HEK293 (cell line): ENCODE measurements around the gene EFCAB11.

Source experiments
- CTCF ChIA-PET: fragments of 350-600 bp; formaldehyde crosslinking; extraction: SDS; loops from one replicate; lab custom pipeline; 2021; ENCODE audit warnings: antibody characterized with exemption; lab: Yijun Ruan, JAX
- POLR2A ChIA-PET: fragments of 300-600 bp; formaldehyde crosslinking; extraction: SDS; loops from one replicate; lab custom pipeline; 2020; ENCODE audit warnings: antibody characterized with exemption, inconsistent platforms; lab: Yijun Ruan, JAX
- H3K27ac ChIP-seq: fragments of 200-500 bp; sonication (Bioruptor generic); 2 replicates; pipeline ENCODE4 v1.5.1; 2014; ENCODE audit warnings: low read depth, low read length, control low read depth, inconsistent platforms; ENCODE audit errors: extremely low read depth
- H3K36me3 ChIP-seq, 2 experiments: fragments of 200-500 bp in 1 of 2; sonication (Bioruptor generic) in 1 of 2; 1 replicate in 1 of 2; 2 replicates in 1 of 2; pipeline ENCODE4 v1.5.1; 2014 to 2017; ENCODE audit warnings: inconsistent platforms in 2 of 2, low read length in 2 of 2; ENCODE audit not compliant: control insufficient read depth in 2 of 2, insufficient read depth in 1 of 2
- H3K4me1 ChIP-seq: fragments of 200-500 bp; sonication (Bioruptor generic); 2 replicates; pipeline ENCODE4 v1.5.1; 2014; ENCODE audit warnings: mild to moderate bottlenecking, low read length, inconsistent platforms; ENCODE audit not compliant: control insufficient read depth, insufficient read depth
- H3K4me3 ChIP-seq: 2 replicates; pipeline ENCODE4 v1.5.1; 2011; ENCODE audit warnings: low read depth, mild to moderate bottlenecking, control low read depth, low read length, moderate library complexity
- H3K9me3 ChIP-seq: fragments of 200-500 bp; sonication (Bioruptor generic); 2 replicates; pipeline ENCODE4 v1.5.1; 2014; ENCODE audit warnings: low read depth, low read length, inconsistent platforms; ENCODE audit not compliant: control insufficient read depth, insufficient read depth
- BCL11B ChIP-seq: fragments of 450-650 bp; formaldehyde crosslinking; IDR thresholded peaks from 2 replicates; pipeline ENCODE4 v1.5.1; 2016; ENCODE audit warnings: low read depth, missing biosample characterization, missing genetic modification characterization
- CTCF ChIP-seq: fragments of 450-650 bp; formaldehyde crosslinking; IDR thresholded peaks from 2 replicates; pipeline ENCODE4 v1.5.1; 2016; ENCODE audit warnings: missing biosample characterization, missing genetic modification characterization
- GLIS1 ChIP-seq: fragments of 450-650 bp; formaldehyde crosslinking; IDR thresholded peaks from 2 replicates; pipeline ENCODE4 v1.5.1; 2016; ENCODE audit warnings: missing biosample characterization, missing genetic modification characterization
- KLF8 ChIP-seq: fragments of 450-650 bp; formaldehyde crosslinking; IDR thresholded peaks from 2 replicates; pipeline ENCODE4 v1.5.1; 2016; ENCODE audit warnings: missing biosample characterization, missing genetic modification characterization
- MYNN ChIP-seq: fragments of 450-650 bp; formaldehyde crosslinking; IDR thresholded peaks from 2 replicates; pipeline ENCODE4 v1.5.1; 2016; ENCODE audit warnings: missing biosample characterization, missing genetic modification characterization, borderline replicate concordance
- MZF1 ChIP-seq: fragments of 450-650 bp; formaldehyde crosslinking; IDR thresholded peaks from 2 replicates; pipeline ENCODE4 v1.5.1; 2017; ENCODE audit warnings: missing biosample characterization, missing genetic modification characterization, borderline replicate concordance
- SETDB1 ChIP-seq: IDR thresholded peaks from one replicate; pipeline ENCODE4 v1.6.1; 2017; ENCODE audit warnings: mild to moderate bottlenecking, low read length, moderate library complexity, mixed read lengths; ENCODE audit not compliant: insufficient read length
- WT1 ChIP-seq: fragments of 450-650 bp; formaldehyde crosslinking; IDR thresholded peaks from 2 replicates; pipeline ENCODE4 v1.5.1; 2016; ENCODE audit warnings: missing biosample characterization, missing genetic modification characterization
- ZBTB21 ChIP-seq: fragments of 450-650 bp; formaldehyde crosslinking; IDR thresholded peaks from 2 replicates; pipeline ENCODE4 v1.5.1; 2017; ENCODE audit warnings: missing biosample characterization, missing genetic modification characterization
- ZBTB6 ChIP-seq: fragments of 450-650 bp; formaldehyde crosslinking; IDR thresholded peaks from 2 replicates; pipeline ENCODE4 v1.5.1; 2017; ENCODE audit warnings: missing biosample characterization, missing genetic modification characterization
- ZFP3 ChIP-seq: fragments of 450-650 bp; formaldehyde crosslinking; IDR thresholded peaks from 2 replicates; pipeline ENCODE4 v1.5.1; 2016; ENCODE audit warnings: low read depth, missing biosample characterization, missing genetic modification characterization
- ZFP41 ChIP-seq: fragments of 450-650 bp; formaldehyde crosslinking; IDR thresholded peaks from 2 replicates; pipeline ENCODE4 v1.5.1; 2016; ENCODE audit warnings: missing biosample characterization, missing genetic modification characterization, borderline replicate concordance
- ZNF132 ChIP-seq: fragments of 450-650 bp; formaldehyde crosslinking; IDR thresholded peaks from 2 replicates; pipeline ENCODE4 v1.5.1; 2017; ENCODE audit warnings: missing biosample characterization, missing genetic modification characterization, borderline replicate concordance
- ZNF133 ChIP-seq: fragments of 450-650 bp; formaldehyde crosslinking; IDR thresholded peaks from 2 replicates; pipeline ENCODE4 v1.5.1; 2016; ENCODE audit warnings: missing biosample characterization, missing genetic modification characterization
- ZNF2 ChIP-seq: fragments of 450-650 bp; formaldehyde crosslinking; IDR thresholded peaks from 2 replicates; pipeline ENCODE4 v1.5.1; 2016; ENCODE audit warnings: missing biosample characterization, missing genetic modification characterization
- ZNF335 ChIP-seq: fragments of 450-650 bp; formaldehyde crosslinking; conservative IDR thresholded peaks from 2 replicates; pipeline ENCODE4 v1.5.1; 2016; ENCODE audit warnings: missing biosample characterization, missing genetic modification characterization
- ZNF341 ChIP-seq: fragments of 450-650 bp; formaldehyde crosslinking; IDR thresholded peaks from 2 replicates; pipeline ENCODE4; 2016; ENCODE audit warnings: low read depth, missing biosample characterization, missing genetic modification characterization
- ZNF354C ChIP-seq: fragments of 450-650 bp; formaldehyde crosslinking; IDR thresholded peaks from 2 replicates; pipeline ENCODE4 v1.5.1; 2016; ENCODE audit warnings: missing biosample characterization, missing genetic modification characterization, low read depth, borderline replicate concordance
- ZNF37A ChIP-seq: fragments of 450-650 bp; IDR thresholded peaks from 2 replicates; pipeline ENCODE4 v1.5.1; 2018; ENCODE audit warnings: missing biosample characterization, missing genetic modification characterization
- ZNF423 ChIP-seq: fragments of 450-650 bp; formaldehyde crosslinking; IDR thresholded peaks from 2 replicates; pipeline ENCODE4 v1.5.1; 2016; ENCODE audit warnings: missing biosample characterization, missing genetic modification characterization
- ZNF426 ChIP-seq: fragments of 450-650 bp; formaldehyde crosslinking; IDR thresholded peaks from 2 replicates; pipeline ENCODE4 v1.5.1; 2017; ENCODE audit warnings: missing biosample characterization, missing genetic modification characterization, mild to moderate bottlenecking, inconsistent platforms, moderate library complexity
- ZNF473 ChIP-seq: fragments of 450-650 bp; formaldehyde crosslinking; IDR thresholded peaks from 2 replicates; pipeline ENCODE4 v1.5.1; 2017; ENCODE audit warnings: missing biosample characterization, missing genetic modification characterization
- ZNF521 ChIP-seq: fragments of 450-650 bp; formaldehyde crosslinking; IDR thresholded peaks from 2 replicates; pipeline ENCODE4 v1.5.1; 2017; ENCODE audit warnings: missing biosample characterization, mild to moderate bottlenecking, missing genetic modification characterization
- ZNF621 ChIP-seq: fragments of 450-650 bp; formaldehyde crosslinking; IDR thresholded peaks from 2 replicates; pipeline ENCODE4 v1.5.1; 2017; ENCODE audit warnings: missing biosample characterization, missing genetic modification characterization
- ZNF658 ChIP-seq: fragments of 450-650 bp; formaldehyde crosslinking; IDR thresholded peaks from 2 replicates; pipeline ENCODE4; 2016; ENCODE audit warnings: missing biosample characterization, missing genetic modification characterization
- ZNF76 ChIP-seq: fragments of 450-650 bp; formaldehyde crosslinking; IDR thresholded peaks from 2 replicates; pipeline ENCODE4; 2016; ENCODE audit warnings: low read depth, missing biosample characterization, missing genetic modification characterization, borderline replicate concordance
- ZNF837 ChIP-seq: fragments of 450-650 bp; formaldehyde crosslinking; IDR thresholded peaks from 2 replicates; pipeline ENCODE4 v1.5.1; 2016; ENCODE audit warnings: missing biosample characterization, missing genetic modification characterization
- ZSCAN23 ChIP-seq: fragments of 450-650 bp; formaldehyde crosslinking; IDR thresholded peaks from 2 replicates; pipeline ENCODE4 v1.5.1; 2016; ENCODE audit warnings: missing biosample characterization, missing genetic modification characterization
- TF ChIP-seq, protein P1 (sequence below): fragments of 450-650 bp; formaldehyde crosslinking; IDR thresholded peaks from 2 replicates; pipeline ENCODE4 v1.5.1; 2016; ENCODE audit warnings: missing biosample characterization, missing genetic modification characterization
- TF ChIP-seq, protein P2 (sequence below): fragments of 450-650 bp; formaldehyde crosslinking; IDR thresholded peaks from 2 replicates; pipeline ENCODE4 v1.5.1; 2016; ENCODE audit warnings: missing biosample characterization, missing genetic modification characterization, low read depth

Gene EFCAB11

DNA sequence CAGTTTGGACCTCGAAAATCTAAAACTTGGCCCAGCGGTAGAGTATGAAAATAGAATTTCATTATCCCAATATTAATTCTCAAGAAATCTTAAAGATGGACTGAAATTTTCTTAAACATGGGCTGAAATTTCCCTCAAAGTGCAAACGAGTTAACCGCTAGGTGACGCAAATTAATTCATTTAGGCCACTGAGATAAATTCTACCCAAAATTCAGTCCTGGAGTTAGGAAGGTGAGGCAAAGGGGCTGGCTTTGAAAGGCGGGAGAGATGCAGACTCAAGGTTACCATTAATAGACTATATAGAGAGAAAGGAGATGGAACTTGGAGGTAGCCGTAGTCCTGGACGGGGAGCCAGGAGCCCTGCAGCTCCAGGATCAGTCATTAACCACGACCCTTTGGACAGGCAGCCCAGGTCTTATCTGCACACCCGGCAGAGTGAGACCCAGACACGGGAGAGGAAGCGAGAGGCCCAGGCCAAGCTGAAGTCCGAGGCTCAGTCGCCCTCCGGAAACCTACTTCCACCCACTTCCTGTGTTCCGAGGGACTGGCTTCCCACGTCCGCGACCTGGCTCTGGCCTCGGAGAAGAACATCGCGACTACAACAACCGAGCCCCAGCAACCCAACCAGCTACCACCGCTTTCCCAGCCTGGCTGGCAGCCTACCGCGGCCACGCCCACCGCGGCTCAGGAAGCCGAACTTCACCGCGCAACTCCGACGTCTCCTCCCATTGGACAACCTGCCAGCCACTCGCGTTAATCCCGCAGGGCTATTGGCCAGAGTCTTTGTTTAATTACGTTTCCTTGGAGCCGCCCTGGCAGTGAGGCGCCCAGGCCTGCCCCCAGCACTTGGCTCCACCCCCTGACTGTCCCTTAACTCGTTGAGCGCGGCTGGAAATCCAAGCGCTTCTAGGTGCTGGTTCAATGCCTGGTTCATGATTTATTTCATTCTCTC is at the start of gene EFCAB11:
Gene EFCAB11 (minus strand): TSS at position 661 of the 952 bp plus-strand sequence. CDS start 70 bp downstream, at position 591.
- H3K27ac ChIP-seq = peak within 1 kb of the TSS; percentile 77
- peaks cover 3% of the 10 kb centered on the region; the same call in 1 of the 2 replicates for H3K4me1 ChIP-seq
- CTCF ChIA-PET = interaction anchor here (0.6 to 4.8 kb wide), 6 partner anchors 15 to 828 kb away, joined by 3 to 39 read pairs (median 4); no protein-coding TSS in a partner anchor
- peaks cover 6 to 48% of the 10 kb centered on the region in 2 experiments; a peak in 2 of 3 replicates for H3K36me3 ChIP-seq
- no peaks in the 10 kb centered on the region for H3K9me3 ChIP-seq
- POLR2A ChIA-PET = interaction anchor here (1.3 kb wide), 1 partner anchor 15 kb away, joined by 4 read pairs; no protein-coding TSS in a partner anchor
- peak within 1 kb of the TSS; percentile 72 for H3K4me3 ChIP-seq
- TF ChIP-seq ZNF426 = no peak
- TF ChIP-seq ZFP3 (tag by site-specific recombination) = no peak
- no peak for TF ChIP-seq ZNF473 (tag by site-specific recombination)
- TF ChIP-seq, protein P1, sequence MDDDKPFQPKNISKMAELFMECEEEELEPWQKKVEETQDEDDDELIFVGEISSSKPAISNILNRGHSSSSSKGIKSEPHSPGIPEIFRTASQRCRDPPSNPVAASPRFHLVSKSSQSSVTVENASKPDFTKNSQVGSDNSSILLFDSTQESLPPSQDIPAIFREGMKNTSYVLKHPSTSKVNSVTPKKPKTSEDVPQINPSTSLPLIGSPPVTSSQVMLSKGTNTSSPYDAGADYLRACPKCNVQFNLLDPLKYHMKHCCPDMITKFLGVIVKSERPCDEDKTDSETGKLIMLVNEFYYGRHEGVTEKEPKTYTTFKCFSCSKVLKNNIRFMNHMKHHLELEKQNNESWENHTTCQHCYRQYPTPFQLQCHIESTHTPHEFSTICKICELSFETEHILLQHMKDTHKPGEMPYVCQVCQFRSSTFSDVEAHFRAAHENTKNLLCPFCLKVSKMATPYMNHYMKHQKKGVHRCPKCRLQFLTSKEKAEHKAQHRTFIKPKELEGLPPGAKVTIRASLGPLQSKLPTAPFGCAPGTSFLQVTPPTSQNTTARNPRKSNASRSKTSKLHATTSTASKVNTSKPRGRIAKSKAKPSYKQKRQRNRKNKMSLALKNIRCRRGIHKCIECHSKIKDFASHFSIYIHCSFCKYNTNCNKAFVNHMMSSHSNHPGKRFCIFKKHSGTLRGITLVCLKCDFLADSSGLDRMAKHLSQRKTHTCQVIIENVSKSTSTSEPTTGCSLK (tag by site-specific recombination) = no peak
- no peak for TF ChIP-seq ZFP41 (tag by site-specific recombination)
- TF ChIP-seq ZNF335 (tag by site-specific recombination) = no peak; the same call in 1 of the 2 replicates
- peak; percentile 85 for TF ChIP-seq KLF8 (tag by site-specific recombination)
- peak; percentile 16; the same call in 1 of the 2 replicates for TF ChIP-seq GLIS1 (tag by site-specific recombination)
- TF ChIP-seq ZNF658 (tag by site-specific recombination) = no peak
- TF ChIP-seq ZNF521 (tag by site-specific recombination) = no peak
- TF ChIP-seq CTCF (tag by site-specific recombination) = peak; percentile 39; the same call in 1 of the 2 replicates
- TF ChIP-seq, protein P2, sequence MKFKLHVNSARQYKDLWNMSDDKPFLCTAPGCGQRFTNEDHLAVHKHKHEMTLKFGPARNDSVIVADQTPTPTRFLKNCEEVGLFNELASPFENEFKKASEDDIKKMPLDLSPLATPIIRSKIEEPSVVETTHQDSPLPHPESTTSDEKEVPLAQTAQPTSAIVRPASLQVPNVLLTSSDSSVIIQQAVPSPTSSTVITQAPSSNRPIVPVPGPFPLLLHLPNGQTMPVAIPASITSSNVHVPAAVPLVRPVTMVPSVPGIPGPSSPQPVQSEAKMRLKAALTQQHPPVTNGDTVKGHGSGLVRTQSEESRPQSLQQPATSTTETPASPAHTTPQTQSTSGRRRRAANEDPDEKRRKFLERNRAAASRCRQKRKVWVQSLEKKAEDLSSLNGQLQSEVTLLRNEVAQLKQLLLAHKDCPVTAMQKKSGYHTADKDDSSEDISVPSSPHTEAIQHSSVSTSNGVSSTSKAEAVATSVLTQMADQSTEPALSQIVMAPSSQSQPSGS (tag by site-specific recombination) = no peak
- no peak for TF ChIP-seq ZNF132 (tag by site-specific recombination)
- peak; percentile 69; the same call in 1 of the 2 replicates for TF ChIP-seq ZNF76
- no peak for TF ChIP-seq ZNF354C (tag by site-specific recombination)
- TF ChIP-seq ZNF133 = no peak
- TF ChIP-seq ZBTB6 (tag by site-specific recombination) = peak; percentile 81; the same call in 1 of the 2 replicates
- peak; percentile 71 for TF ChIP-seq ZNF2 (tag by site-specific recombination)
- no peak for TF ChIP-seq WT1
- TF ChIP-seq MYNN (tag by site-specific recombination) = no peak
- no peak for TF ChIP-seq BCL11B (tag by site-specific recombination)
- no peak for TF ChIP-seq ZNF423 (tag by site-specific recombination)
- TF ChIP-seq MZF1 (tag by site-specific recombination) = no peak
- TF ChIP-seq ZNF37A (tag by site-specific recombination) = no peak
- TF ChIP-seq ZBTB21 = 0 out of 2 replicates have a peak, but pooled peaks have one; percentile 11
- TF ChIP-seq ZNF837 (tag by site-specific recombination) = no peak
- TF ChIP-seq ZSCAN23 = no peak
- TF ChIP-seq ZNF341 (tag by site-specific recombination) = peak; percentile 58; the same call in 1 of the 2 replicates
- no peak for TF ChIP-seq SETDB1
- TF ChIP-seq ZNF621 = no peak
